ENCODE results near the gene MRPS6.
A peak's percentile ranks its signal among the peaks of the same experiment; 100 is the strongest.

The MRPS6 gene

GRCh38 chr21:34055615-34056014, 17.8 kb upstream of the MRPS6 start:
- no peaks in the 10 kb centered on the region for H3K36me3 ChIP-seq (ENCODE audit: control insufficient read depth, insufficient read depth, low read length)
- H2BK15ac ChIP-seq (replicated peaks; ENCODE audit: low read depth), result no peak overlapping the region

GRCh38 chr21:34061983-34062382, 11.4 kb upstream of the MRPS6 start:
- Histone ChIP-seq H3K27ac (ENCODE audit: low read depth, low read length) (no peak overlapping the region), H3K18ac (ENCODE audit: low read length) (no peak overlapping the region), H4K5ac (ENCODE audit: low read length) (no peak overlapping the region), H3K79me2 (ENCODE audit: control insufficient read depth, insufficient read depth, low read length) (no peaks in the 10 kb centered on the region), H3K4me2 (ENCODE audit: low read length) (no peak overlapping the region), H3K36me3 (ENCODE audit: control insufficient read depth, insufficient read depth, low read length) (no peaks in the 10 kb centered on the region), H2AK5ac (ENCODE audit: low read length) (no peak overlapping the region), H3K23ac (ENCODE audit: low read length) (no peak overlapping the region), H3K4me1 (ENCODE audit: control insufficient read depth, low read depth, low read length) (no peaks in the 10 kb centered on the region), H3K27me3 (ENCODE audit: insufficient read depth, low read length, poor library complexity) (no peaks in the 10 kb centered on the region), H3K9ac (ENCODE audit: low read length) (no peak overlapping the region), H3K56ac (ENCODE audit: low read length) (no peak overlapping the region), H3K4me3 (ENCODE audit: low read length) (no peak overlapping the region), H2BK15ac (replicated peaks; ENCODE audit: low read depth) (no peak overlapping the region), H3K4ac (ENCODE audit: low read depth, low read length) (no peak overlapping the region), H2BK120ac (ENCODE audit: low read depth, low read length) (no peak overlapping the region), H2BK5ac (ENCODE audit: low read length) (no peak overlapping the region), H4K8ac (ENCODE audit: low read depth, low read length) (no peak overlapping the region), H3K79me1 (ENCODE audit: low read length) (no peaks in the 10 kb centered on the region)
- WGBS (ENCODE audit: extremely low coverage, insufficient coverage, low lambda C conversion rate), result no CpG with 5 or more reads among the region's 3 CpGs
- DNase-seq, result peak; percentile 55

More at GRCh38 chr21:34055615-34056014, 17.8 kb upstream of the MRPS6 start:
- Histone ChIP-seq H2AK5ac (ENCODE audit: low read length) (no peak overlapping the region), H4K8ac (ENCODE audit: low read depth, low read length) (no peak overlapping the region), H3K23ac (ENCODE audit: low read length) (no peak overlapping the region), H3K27ac (ENCODE audit: low read depth, low read length) (no peak overlapping the region), H2BK5ac (ENCODE audit: low read length) (no peak overlapping the region), H3K56ac (ENCODE audit: low read length) (no peak overlapping the region), H3K79me1 (ENCODE audit: low read length) (no peaks in the 10 kb centered on the region), H3K4me2 (ENCODE audit: low read length) (no peak overlapping the region), H3K4me1 (ENCODE audit: control insufficient read depth, low read depth, low read length) (no peaks in the 10 kb centered on the region), H3K9ac (ENCODE audit: low read length) (no peak overlapping the region), H3K4ac (ENCODE audit: low read depth, low read length) (no peak overlapping the region), H3K27me3 (ENCODE audit: insufficient read depth, low read length, poor library complexity) (no peaks in the 10 kb centered on the region), H3K4me3 (ENCODE audit: low read length) (no peak overlapping the region), H4K5ac (ENCODE audit: low read length) (no peak overlapping the region), H3K79me2 (ENCODE audit: control insufficient read depth, insufficient read depth, low read length) (no peaks in the 10 kb centered on the region), H2BK120ac (ENCODE audit: low read depth, low read length) (no peak overlapping the region), H3K18ac (ENCODE audit: low read length) (no peak overlapping the region)
- DNase-seq, result no peak
- no CpG with 5 or more reads among the region's 5 CpGs for WGBS (ENCODE audit: extremely low coverage, insufficient coverage, low lambda C conversion rate)

DNA sequence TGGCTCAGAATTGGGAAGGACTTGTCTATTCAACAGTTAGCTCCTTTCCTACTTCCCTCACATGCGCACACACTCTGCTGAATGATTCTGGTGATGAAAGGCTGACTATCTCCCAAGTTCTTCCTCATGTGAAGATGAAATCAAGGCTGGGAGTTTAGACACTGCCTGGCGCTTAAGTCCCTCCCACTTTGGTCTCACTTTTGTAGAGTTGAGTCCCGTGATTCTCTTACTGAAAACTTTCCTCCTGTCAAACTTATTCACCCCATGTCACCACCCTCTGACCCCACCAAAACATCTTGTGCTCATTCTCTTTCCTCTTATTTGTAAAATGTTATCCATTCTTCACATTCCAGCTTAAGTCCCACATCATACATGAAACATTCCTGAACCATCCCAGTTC, 8.4 kb upstream of the MRPS6 start:
- H3K56ac ChIP-seq (ENCODE audit: low read length), result no peak overlapping the region
- H2BK5ac ChIP-seq (ENCODE audit: low read length), result no peak overlapping the region
- no peak overlapping the region for H2AK5ac ChIP-seq (ENCODE audit: low read length)
- H3K36me3 ChIP-seq (ENCODE audit: control insufficient read depth, insufficient read depth, low read length), result no peaks in the 10 kb centered on the region
- no peak overlapping the region for H3K27ac ChIP-seq (ENCODE audit: low read depth, low read length)
- no peaks in the 10 kb centered on the region for H3K79me2 ChIP-seq (ENCODE audit: control insufficient read depth, insufficient read depth, low read length)
- H2BK15ac ChIP-seq (replicated peaks; ENCODE audit: low read depth), result no peak overlapping the region
- no peak overlapping the region for H3K4me2 ChIP-seq (ENCODE audit: low read length)
- no peaks in the 10 kb centered on the region for H3K79me1 ChIP-seq (ENCODE audit: low read length)
- H4K5ac ChIP-seq (ENCODE audit: low read length), result no peak overlapping the region
- H3K23ac ChIP-seq (ENCODE audit: low read length), result no peak overlapping the region
- H4K8ac ChIP-seq (ENCODE audit: low read depth, low read length), result no peak overlapping the region
- no peak overlapping the region for H3K9ac ChIP-seq (ENCODE audit: low read length)
- peak; percentile 13 for DNase-seq
- no peak overlapping the region for H3K18ac ChIP-seq (ENCODE audit: low read length)
- no CpG with 5 or more reads among the region's 3 CpGs for WGBS (ENCODE audit: extremely low coverage, insufficient coverage, low lambda C conversion rate)
- H2BK120ac ChIP-seq (ENCODE audit: low read depth, low read length), result no peak overlapping the region
- no peaks in the 10 kb centered on the region for H3K4me1 ChIP-seq (ENCODE audit: control insufficient read depth, low read depth, low read length)
- no peaks in the 10 kb centered on the region for H3K27me3 ChIP-seq (ENCODE audit: insufficient read depth, low read length, poor library complexity)
- H3K4ac ChIP-seq (ENCODE audit: low read depth, low read length), result no peak overlapping the region
- H3K4me3 ChIP-seq (ENCODE audit: low read length), result no peak overlapping the region

DNA sequence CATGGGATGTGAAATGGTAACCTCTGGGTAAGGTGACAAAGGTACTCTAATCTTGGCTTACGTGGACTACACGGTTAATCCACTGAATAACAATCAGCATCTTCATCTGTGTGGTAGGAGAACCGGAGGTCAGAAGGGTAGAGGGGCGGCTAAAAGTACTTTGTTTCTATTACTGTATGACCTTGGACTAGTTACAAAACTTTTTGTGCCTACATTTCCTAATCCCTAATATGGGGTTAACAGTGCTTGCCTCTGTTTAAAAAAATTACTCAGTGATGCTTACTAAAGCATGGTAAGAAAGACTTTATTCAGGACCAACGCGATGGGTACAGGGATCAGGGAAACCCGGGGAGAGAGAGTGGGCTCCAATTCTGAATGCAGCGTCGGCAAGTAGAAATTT, 1.7 kb upstream of the MRPS6 start:
- WGBS (ENCODE audit: extremely low coverage, insufficient coverage, low lambda C conversion rate), result no CpG with 5 or more reads among the region's 9 CpGs
- no peaks in the 10 kb centered on the region for H3K36me3 ChIP-seq (ENCODE audit: control insufficient read depth, insufficient read depth, low read length)
- H3K27ac ChIP-seq (ENCODE audit: low read depth, low read length), result no peak overlapping the region
- H3K79me1 ChIP-seq (ENCODE audit: low read length), result peaks cover 10% of the 10 kb centered on the region
- no peak for DNase-seq
- H2BK15ac ChIP-seq (replicated peaks; ENCODE audit: low read depth), result no peak overlapping the region
- H3K4me2 ChIP-seq (ENCODE audit: low read length), result no peak overlapping the region
- H3K27me3 ChIP-seq (ENCODE audit: insufficient read depth, low read length, poor library complexity), result no peaks in the 10 kb centered on the region
- no peak overlapping the region for H3K9ac ChIP-seq (ENCODE audit: low read length)
- peaks cover 10% of the 10 kb centered on the region for H3K4me1 ChIP-seq (ENCODE audit: control insufficient read depth, low read depth, low read length)
- no peak overlapping the region for H3K18ac ChIP-seq (ENCODE audit: low read length)
- no peak overlapping the region for H4K8ac ChIP-seq (ENCODE audit: low read depth, low read length)
- no peak overlapping the region for H2BK5ac ChIP-seq (ENCODE audit: low read length)
- peaks cover 22% of the 10 kb centered on the region for H3K79me2 ChIP-seq (ENCODE audit: control insufficient read depth, insufficient read depth, low read length)
- no peak overlapping the region for H3K4me3 ChIP-seq (ENCODE audit: low read length)
- no peak overlapping the region for H3K23ac ChIP-seq (ENCODE audit: low read length)
- H4K5ac ChIP-seq (ENCODE audit: low read length), result no peak overlapping the region
- H3K56ac ChIP-seq (ENCODE audit: low read length), result no peak overlapping the region
- no peak overlapping the region for H2BK120ac ChIP-seq (ENCODE audit: low read depth, low read length)
- H2AK5ac ChIP-seq (ENCODE audit: low read length), result no peak overlapping the region
- no peak overlapping the region for H3K4ac ChIP-seq (ENCODE audit: low read depth, low read length)

DNA sequence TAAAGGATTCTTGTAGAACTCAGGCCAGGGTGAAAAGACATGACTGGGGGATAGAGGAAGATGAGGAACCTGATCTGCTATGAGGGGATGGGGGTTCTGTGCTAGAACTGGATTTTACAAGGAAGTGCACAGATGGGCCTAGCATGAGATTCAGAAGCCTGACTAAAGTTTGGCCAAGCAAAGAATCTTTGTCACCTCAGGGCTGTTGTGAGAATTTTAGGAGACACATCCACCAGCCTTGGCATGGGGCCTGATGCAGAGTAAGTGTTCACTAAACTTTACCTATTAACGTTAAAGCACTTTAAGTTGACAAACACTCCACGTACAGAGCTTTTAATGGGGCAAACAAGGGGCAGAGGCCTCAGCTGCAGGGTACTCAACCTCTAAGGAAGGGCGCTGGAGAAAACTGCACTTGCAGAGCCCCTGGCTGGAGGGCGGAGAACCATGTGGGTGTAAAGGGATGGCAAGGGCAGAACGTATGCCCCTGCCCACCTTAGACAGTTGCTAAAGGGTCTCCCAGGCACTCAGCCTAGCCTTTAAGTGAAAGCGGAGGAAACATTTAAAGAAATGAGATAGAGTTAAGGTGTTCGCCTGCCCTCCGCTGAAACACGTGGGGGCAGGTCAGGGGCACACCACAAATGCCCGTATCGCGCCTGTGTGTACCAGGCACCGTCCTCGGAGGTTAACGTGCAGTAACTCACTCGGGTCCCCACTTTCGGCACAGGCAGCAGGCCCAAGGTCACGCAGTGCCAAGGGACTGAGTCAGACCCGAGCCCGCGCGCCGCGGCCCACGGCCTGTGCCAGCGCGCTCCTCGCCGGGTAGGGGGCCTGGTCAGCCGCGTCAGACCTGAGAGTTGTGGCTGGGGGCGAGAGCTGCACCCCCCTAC, 990 bp upstream of the MRPS6 start:
- Histone ChIP-seq H3K4me1 (ENCODE audit: control insufficient read depth, low read depth, low read length) (peaks cover 12% of the 10 kb centered on the region), H3K79me1 (ENCODE audit: low read length) (peaks cover 13% of the 10 kb centered on the region), H2BK15ac (replicated peaks; ENCODE audit: low read depth) (no peak overlapping the region), H3K18ac (ENCODE audit: low read length) (peak overlapping the region; percentile 92), H3K56ac (ENCODE audit: low read length) (peak overlapping the region; percentile 95), H3K4ac (ENCODE audit: low read depth, low read length) (peak overlapping the region; percentile 90), H4K8ac (ENCODE audit: low read depth, low read length) (peak overlapping the region; percentile 28), H3K23ac (ENCODE audit: low read length) (no peak overlapping the region), H3K36me3 (ENCODE audit: control insufficient read depth, insufficient read depth, low read length) (no peaks in the 10 kb centered on the region), H3K79me2 (ENCODE audit: control insufficient read depth, insufficient read depth, low read length) (peaks cover 28% of the 10 kb centered on the region), H2BK120ac (ENCODE audit: low read depth, low read length) (no peak overlapping the region), H4K5ac (ENCODE audit: low read length) (no peak overlapping the region), H3K4me3 (ENCODE audit: low read length) (peak overlapping the region; percentile 3), H3K4me2 (ENCODE audit: low read length) (peak overlapping the region; percentile 49), H3K27me3 (ENCODE audit: insufficient read depth, low read length, poor library complexity) (no peaks in the 10 kb centered on the region), H3K27ac (ENCODE audit: low read depth, low read length) (peak overlapping the region; percentile 88), H2AK5ac (ENCODE audit: low read length) (no peak overlapping the region), H2BK5ac (ENCODE audit: low read length) (peak overlapping the region; percentile 35), H3K9ac (ENCODE audit: low read length) (peak overlapping the region; percentile 82)
- DNase-seq, result no peak
- no CpG with 5 or more reads among the region's 32 CpGs for WGBS (ENCODE audit: extremely low coverage, insufficient coverage, low lambda C conversion rate)
